ENCODE measurements around the gene STAT5A. TPM values are rescaled to one million over a fixed set of nuclear protein-coding genes. Genes with fewer than 3 reads are reported as not detected.

Gene STAT5A
- total RNA-seq, 1 donor from 2014 or later = 0.77 TPM

DNA sequence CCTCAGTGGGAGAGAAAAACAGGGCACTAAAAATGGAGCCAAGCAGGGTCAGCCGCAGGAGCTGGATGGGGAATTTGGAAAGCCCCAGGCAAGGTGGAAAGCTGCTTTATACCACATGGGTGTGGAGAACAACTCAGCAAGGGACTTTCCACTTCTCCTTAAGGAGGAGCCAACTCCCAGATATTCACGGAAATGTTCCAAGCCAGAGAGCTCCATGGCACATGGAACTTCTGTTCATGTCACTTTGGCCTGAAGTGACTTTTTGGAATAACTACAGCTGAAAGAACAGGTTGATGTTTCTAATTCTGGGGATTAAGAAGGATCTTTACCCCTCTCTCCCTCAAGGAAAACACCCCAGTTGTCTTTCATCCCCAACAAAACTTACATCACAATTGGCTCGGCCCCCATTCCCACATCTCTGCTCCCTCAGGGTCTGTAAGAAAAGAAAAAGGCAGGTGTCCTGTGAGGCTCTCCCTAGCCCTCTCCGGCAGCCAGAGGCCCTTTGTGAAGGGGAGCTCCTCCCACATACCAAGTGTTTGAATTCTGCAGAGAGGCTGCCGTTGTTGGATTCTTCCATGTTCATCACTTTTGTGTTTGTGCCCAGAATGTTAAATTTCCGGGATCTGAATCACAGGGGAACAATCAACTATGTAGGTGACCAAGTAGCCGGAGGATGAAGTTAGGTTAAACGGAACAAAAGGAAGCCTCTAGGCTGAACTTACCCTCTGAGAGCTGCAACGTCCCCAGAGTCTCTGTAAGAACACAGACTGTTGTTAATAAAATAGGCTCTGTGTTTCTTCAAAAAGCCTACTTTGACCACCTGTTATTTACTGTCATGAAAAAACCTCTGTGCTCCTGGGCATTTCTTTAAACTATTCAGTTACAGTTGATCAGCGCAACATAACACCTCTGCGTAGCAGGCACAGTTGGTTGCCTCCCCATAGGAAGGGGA lies 41.0 kb downstream of the STAT5A start:
- peaks cover 29% of the 10 kb centered on the region for H3K4me1 ChIP-seq (ENCODE audit: insufficient read depth, low read length)
- Mint-ChIP-seq H3K9me3 (ENCODE audit: unreplicated experiment) (no peaks in the 10 kb centered on the region), H3K27ac (ENCODE audit: unreplicated experiment) (peak overlapping the region; percentile 83), H3K36me3 (ENCODE audit: low read depth, unreplicated experiment) (peaks cover 25% of the 10 kb centered on the region), H3K4me3 (ENCODE audit: unreplicated experiment) (peak overlapping the region; percentile 62), H3K4me1 (ENCODE audit: low read depth, unreplicated experiment) (peaks cover 21% of the 10 kb centered on the region), H3K27me3 (ENCODE audit: low read depth, unreplicated experiment) (no peaks in the 10 kb centered on the region)
- H3K4me3 ChIP-seq (ENCODE audit: insufficient read depth, low read depth, low read length) = no peak overlapping the region
- no peaks in the 10 kb centered on the region for H3K79me2 ChIP-seq (ENCODE audit: insufficient read depth, low read length)
- DNase-seq (ENCODE audit: low read depth) (peak; percentile 86), FAIRE-seq (peak; percentile 26)
- no peak for TF ChIP-seq EZH2 (IDR thresholded peaks at IDR 0.05; ENCODE audit: insufficient read depth, low read length)
- TF ChIP-seq, protein P1, sequence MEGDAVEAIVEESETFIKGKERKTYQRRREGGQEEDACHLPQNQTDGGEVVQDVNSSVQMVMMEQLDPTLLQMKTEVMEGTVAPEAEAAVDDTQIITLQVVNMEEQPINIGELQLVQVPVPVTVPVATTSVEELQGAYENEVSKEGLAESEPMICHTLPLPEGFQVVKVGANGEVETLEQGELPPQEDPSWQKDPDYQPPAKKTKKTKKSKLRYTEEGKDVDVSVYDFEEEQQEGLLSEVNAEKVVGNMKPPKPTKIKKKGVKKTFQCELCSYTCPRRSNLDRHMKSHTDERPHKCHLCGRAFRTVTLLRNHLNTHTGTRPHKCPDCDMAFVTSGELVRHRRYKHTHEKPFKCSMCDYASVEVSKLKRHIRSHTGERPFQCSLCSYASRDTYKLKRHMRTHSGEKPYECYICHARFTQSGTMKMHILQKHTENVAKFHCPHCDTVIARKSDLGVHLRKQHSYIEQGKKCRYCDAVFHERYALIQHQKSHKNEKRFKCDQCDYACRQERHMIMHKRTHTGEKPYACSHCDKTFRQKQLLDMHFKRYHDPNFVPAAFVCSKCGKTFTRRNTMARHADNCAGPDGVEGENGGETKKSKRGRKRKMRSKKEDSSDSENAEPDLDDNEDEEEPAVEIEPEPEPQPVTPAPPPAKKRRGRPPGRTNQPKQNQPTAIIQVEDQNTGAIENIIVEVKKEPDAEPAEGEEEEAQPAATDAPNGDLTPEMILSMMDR (IDR thresholded peaks at IDR 0.05; ENCODE audit: insufficient read depth, low read depth, low read length) = no peak
- no peaks in the 10 kb centered on the region for H3K9me3 ChIP-seq (ENCODE audit: insufficient read depth, low read depth, low read length)
- H3K9ac ChIP-seq (ENCODE audit: low read length) = peak overlapping the region; percentile 69
- peak overlapping the region; percentile 70 for H3K27ac ChIP-seq (ENCODE audit: low read depth, low read length)
- H2AFZ ChIP-seq (ENCODE audit: low read depth, low read length) = no peak overlapping the region
- H4K20me1 ChIP-seq (ENCODE audit: insufficient read depth, low read length) = peaks cover 9% of the 10 kb centered on the region
- H3K27me3 ChIP-seq (ENCODE audit: insufficient read depth, low read length) = no peaks in the 10 kb centered on the region
- H3K36me3 ChIP-seq (ENCODE audit: insufficient read depth, low read length) = peaks cover 28% of the 10 kb centered on the region
- peak overlapping the region; percentile 70 for H3K4me2 ChIP-seq (ENCODE audit: low read length)

DNA sequence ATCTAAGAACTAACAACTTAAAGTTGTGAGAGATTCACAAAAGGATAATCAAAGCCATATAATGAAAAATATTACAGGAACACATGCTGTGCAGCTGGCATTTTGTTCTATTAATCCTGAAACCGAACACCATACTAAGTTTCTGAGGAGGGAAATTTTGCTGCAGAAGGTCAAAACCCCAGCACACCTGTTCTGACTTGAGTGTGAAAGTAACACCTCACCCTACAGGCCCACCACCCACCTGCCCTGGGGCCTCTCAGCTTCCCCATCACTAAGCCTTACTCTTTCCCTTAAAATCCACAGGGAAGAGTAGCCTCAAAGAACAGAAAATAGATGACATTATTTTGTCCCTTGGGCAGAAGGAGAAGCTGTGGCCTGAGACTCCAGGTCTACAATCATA lies 44.8 kb downstream of the STAT5A start:
- H3K36me3 ChIP-seq (ENCODE audit: insufficient read depth, low read length) = peaks cover 50% of the 10 kb centered on the region
- DNase-seq (ENCODE audit: low read depth) = no peak
- H3K4me3 Mint-ChIP-seq (ENCODE audit: unreplicated experiment) = no peak overlapping the region
- H3K4me2 ChIP-seq (ENCODE audit: low read length) = no peak overlapping the region
- no peaks in the 10 kb centered on the region for H3K79me2 ChIP-seq (ENCODE audit: insufficient read depth, low read length)
- no peak overlapping the region for H3K27ac Mint-ChIP-seq (ENCODE audit: unreplicated experiment)
- peaks cover 27% of the 10 kb centered on the region for H4K20me1 ChIP-seq (ENCODE audit: insufficient read depth, low read length)
- H3K4me1 Mint-ChIP-seq (ENCODE audit: low read depth, unreplicated experiment) = peaks cover 19% of the 10 kb centered on the region
- H3K36me3 Mint-ChIP-seq (ENCODE audit: low read depth, unreplicated experiment) = peaks cover 25% of the 10 kb centered on the region
- H3K27ac ChIP-seq (ENCODE audit: low read depth, low read length) = no peak overlapping the region
- TF ChIP-seq, protein P1 (IDR thresholded peaks at IDR 0.05; ENCODE audit: insufficient read depth, low read depth, low read length) = no peak
- no peak for TF ChIP-seq EZH2 (IDR thresholded peaks at IDR 0.05; ENCODE audit: insufficient read depth, low read length)
- FAIRE-seq = no peak
- H3K27me3 Mint-ChIP-seq (ENCODE audit: low read depth, unreplicated experiment) = no peaks in the 10 kb centered on the region
- no peaks in the 10 kb centered on the region for H3K27me3 ChIP-seq (ENCODE audit: insufficient read depth, low read length)
- no peak overlapping the region for H3K4me3 ChIP-seq (ENCODE audit: insufficient read depth, low read depth, low read length)
- no peaks in the 10 kb centered on the region for H3K9me3 Mint-ChIP-seq (ENCODE audit: unreplicated experiment)
- peaks cover 19% of the 10 kb centered on the region for H3K4me1 ChIP-seq (ENCODE audit: insufficient read depth, low read length)
- H2AFZ ChIP-seq (ENCODE audit: low read depth, low read length) = no peak overlapping the region
- H3K9ac ChIP-seq (ENCODE audit: low read length) = no peak overlapping the region
- no peaks in the 10 kb centered on the region for H3K9me3 ChIP-seq (ENCODE audit: insufficient read depth, low read depth, low read length)

DNA sequence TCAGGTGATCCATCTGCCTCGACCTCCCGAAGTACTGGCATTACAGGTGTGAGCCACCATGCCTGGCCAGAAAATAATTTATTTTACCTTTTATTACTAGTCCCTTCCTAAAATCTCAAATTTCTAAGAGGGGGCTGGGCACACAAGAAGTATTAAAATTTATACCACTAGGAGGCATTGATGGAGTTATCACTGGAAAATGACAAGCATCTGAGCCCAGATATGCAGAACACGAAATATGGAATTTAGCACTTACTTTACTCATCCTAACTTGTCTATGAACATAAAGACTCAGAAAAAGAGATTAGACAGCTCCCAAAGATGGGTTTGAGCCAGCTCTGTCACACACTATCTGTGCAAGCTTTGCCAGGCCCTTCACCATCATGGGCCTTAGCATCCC lies 46.4 kb downstream of the STAT5A start:
- no peaks in the 10 kb centered on the region for H3K79me2 ChIP-seq (ENCODE audit: insufficient read depth, low read length)
- H3K4me1 Mint-ChIP-seq (ENCODE audit: low read depth, unreplicated experiment) = peaks cover 6% of the 10 kb centered on the region
- no peak overlapping the region for H2AFZ ChIP-seq (ENCODE audit: low read depth, low read length)
- H3K27ac Mint-ChIP-seq (ENCODE audit: unreplicated experiment) = no peak overlapping the region
- peaks cover 52% of the 10 kb centered on the region for H3K36me3 ChIP-seq (ENCODE audit: insufficient read depth, low read length)
- H3K4me3 Mint-ChIP-seq (ENCODE audit: unreplicated experiment) = no peak overlapping the region
- H3K27me3 Mint-ChIP-seq (ENCODE audit: low read depth, unreplicated experiment) = no peaks in the 10 kb centered on the region
- H3K9me3 ChIP-seq (ENCODE audit: insufficient read depth, low read depth, low read length) = no peaks in the 10 kb centered on the region
- H3K9me3 Mint-ChIP-seq (ENCODE audit: unreplicated experiment) = no peaks in the 10 kb centered on the region
- H3K36me3 Mint-ChIP-seq (ENCODE audit: low read depth, unreplicated experiment) = peaks cover 25% of the 10 kb centered on the region
- no peak overlapping the region for H3K9ac ChIP-seq (ENCODE audit: low read length)
- no peak overlapping the region for H3K27ac ChIP-seq (ENCODE audit: low read depth, low read length)
- peaks cover 5% of the 10 kb centered on the region for H3K4me1 ChIP-seq (ENCODE audit: insufficient read depth, low read length)
- no peak for FAIRE-seq
- no peak overlapping the region for H3K4me3 ChIP-seq (ENCODE audit: insufficient read depth, low read depth, low read length)
- no peak overlapping the region for H3K4me2 ChIP-seq (ENCODE audit: low read length)
- TF ChIP-seq, protein P1 (IDR thresholded peaks at IDR 0.05; ENCODE audit: insufficient read depth, low read depth, low read length) = no peak
- no peak for TF ChIP-seq EZH2 (IDR thresholded peaks at IDR 0.05; ENCODE audit: insufficient read depth, low read length)
- peaks cover 34% of the 10 kb centered on the region for H4K20me1 ChIP-seq (ENCODE audit: insufficient read depth, low read length)
- no peaks in the 10 kb centered on the region for H3K27me3 ChIP-seq (ENCODE audit: insufficient read depth, low read length)
- DNase-seq (ENCODE audit: low read depth) = no peak

All from astrocyte (in vitro differentiated cells and primary cell).